Lower leg skin (tissue), 3 donors: ENCODE results near the gene IBTK.

Experiments used
- CTCF ChIP-seq, 3 donors: fragments of 450-650 bp; IDR thresholded peaks; one replicate each; pipeline ENCODE4 v1.5.1; 2016; ENCODE audit warnings: antibody characterized with exemption in 3 of 3, mild to moderate bottlenecking in 3 of 3, moderate library complexity in 2 of 3
- POLR2A ChIP-seq, 2 donors: fragments of 450-650 bp; IDR thresholded peaks; one replicate each; pipeline ENCODE4 v1.6.1; 2016 to 2017; ENCODE audit warnings: antibody characterized with exemption in 2 of 2, mild to moderate bottlenecking in 1 of 2, moderate library complexity in 1 of 2

DNA sequence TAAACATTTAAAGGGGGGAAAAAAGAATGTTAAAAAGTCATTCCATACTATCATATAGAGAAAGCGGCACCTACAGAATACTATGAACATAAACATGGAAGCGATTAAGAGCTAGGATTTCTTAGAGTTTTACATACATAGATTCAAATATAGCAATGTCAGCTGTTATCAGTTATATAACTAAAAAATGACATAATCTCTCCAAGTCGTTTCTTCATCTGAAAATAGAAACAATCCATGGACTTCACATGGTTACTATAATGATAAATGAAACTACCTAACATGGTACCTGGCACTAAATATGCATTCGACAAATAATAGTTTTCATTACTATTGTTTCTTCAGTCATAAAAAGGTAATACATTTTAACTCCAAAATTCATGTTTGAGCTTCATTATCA lies 3.7 kb downstream of the IBTK start:
- TF ChIP-seq CTCF (IDR thresholded peaks at IDR 0.05): no peak
- TF ChIP-seq POLR2A (IDR thresholded peaks at IDR 0.05): no peak
